Stimulated activated CD4-positive, alpha-beta T cell treated with anti-CD3 and anti-CD28 coated beads, TNF-alpha, amount 100 ng/mL, for 1 hour (primary cell): ENCODE measurements around the gene INPP5A.

Source experiments
- DNase-seq, 3 donors: peaks; one replicate each; pipeline ENCODE4 v3.0.0-alpha.2; 2020; ENCODE audit warnings: low read depth in 3 of 3, low spot score in 1 of 3

Gene INPP5A

GRCh38 chr10:132610071-132610701, 72.6 kb downstream of the INPP5A start:
- DNase-seq, result no peak

DNA sequence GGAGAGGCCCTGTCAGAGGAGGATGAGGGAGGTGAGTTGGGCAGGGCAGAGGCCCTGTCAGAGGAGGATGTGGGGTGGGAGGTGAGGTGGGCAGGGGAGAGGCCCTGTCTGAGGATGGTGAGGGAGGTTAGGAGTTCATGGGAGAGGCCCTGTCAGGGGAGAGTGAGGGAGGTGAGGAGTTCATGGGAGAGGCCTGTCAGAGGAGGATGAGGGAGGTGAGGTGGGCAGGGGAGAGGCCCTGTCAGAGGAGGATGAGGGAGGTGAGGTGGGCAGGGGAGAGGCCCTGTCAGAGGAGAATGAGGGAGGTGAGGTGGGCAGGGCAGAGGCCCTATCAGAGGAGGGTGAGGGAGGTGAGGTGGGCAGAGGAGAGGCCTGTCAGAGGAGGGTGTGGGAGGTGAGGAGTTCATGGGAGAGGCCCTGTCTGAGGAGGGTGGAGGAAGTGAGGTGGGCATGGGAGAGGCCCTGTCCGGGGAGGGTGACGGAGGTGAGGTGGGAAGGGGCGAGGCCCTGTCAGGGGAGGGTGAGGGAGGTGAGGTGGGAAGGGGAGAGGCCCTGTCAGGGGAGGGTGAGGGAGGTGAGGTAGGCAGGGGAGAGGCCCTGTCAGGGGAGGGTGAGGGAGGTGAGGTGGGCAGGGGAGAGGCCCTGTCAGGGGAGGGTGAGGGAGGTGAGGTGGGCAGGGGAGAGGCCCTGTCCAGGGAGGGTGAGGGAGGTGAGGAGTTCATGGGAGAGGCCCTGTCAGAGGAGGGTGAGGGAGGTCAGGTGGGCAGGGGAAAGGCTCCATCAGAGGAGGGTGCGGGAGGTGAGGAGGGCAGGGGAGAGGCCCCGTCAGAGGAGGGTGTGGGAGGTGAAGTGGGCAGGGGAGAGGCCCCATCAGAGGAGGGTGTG, 73.7 kb downstream of the INPP5A start:
- DNase-seq, result no peak

DNA sequence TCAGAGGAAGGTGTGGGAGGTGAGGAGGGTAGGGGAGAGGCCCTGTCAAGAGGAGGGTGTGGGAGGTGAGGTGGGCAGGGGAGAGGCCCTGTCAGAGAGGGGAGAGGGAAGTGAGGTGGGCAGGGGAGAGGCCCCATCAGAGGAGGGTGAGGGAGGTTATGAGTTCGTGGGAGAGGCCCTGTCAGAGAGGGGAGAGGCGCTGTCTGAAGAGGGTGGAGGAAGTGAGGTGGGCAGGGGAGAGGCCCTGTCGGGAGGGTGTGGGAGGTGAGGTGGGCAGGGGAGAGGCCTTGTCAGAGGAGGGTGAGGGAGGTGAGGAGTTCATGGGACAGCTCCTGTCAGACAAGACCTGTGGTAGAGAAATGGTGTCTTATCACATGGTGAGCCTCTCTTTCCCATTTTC, 74.4 kb downstream of the INPP5A start:
- DNase-seq, result no peak

DNA sequence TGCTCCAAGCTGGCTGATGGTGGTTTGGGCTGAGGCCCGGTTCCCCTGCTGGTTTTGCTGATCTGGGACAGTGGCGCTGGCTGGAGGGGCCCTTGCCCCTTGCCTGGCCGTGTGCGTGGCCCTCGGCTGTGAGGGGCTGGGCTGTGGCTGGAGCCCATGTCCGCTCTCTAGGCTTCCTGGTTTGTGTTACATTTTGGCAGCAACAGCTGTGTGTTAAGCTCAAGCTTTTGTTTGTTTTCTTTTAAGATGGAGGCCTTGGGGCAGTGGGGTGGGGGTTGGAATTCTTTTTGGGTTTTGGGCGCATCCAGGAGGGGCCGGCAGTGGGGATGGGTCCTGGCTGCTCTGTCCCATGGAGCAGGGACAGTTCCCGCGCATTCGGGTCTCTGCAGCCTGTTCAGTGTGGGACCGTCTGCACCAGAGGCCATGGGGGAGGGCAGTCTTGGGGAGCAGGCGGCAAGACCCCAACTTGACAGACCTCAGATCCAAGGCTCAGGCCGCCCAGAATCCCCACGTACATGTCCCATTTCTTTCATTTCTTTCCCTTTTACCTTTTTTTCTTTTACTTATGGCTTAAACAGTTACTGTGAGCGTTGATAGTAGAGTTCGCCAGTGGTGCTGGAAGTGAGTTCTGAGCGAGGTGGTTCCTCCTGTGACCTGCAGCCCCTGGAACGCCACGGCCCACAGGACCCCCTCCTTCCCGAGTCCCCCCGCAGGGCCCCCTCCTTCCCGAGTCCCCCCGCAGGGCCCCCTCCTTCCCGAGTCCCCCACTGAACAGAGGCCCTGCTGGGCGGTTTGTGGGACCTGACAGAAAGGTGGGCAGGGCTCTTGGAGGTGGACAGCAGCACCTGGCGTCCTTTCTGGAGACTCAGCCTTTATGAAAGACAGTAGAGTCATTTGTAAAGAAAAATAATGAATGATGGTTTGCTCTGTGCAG, 75.3 kb downstream of the INPP5A start:
- no peak for DNase-seq

GRCh38 chr10:132613566-132614348, 76.2 kb downstream of the INPP5A start:
- DNase-seq, result no peak

DNA sequence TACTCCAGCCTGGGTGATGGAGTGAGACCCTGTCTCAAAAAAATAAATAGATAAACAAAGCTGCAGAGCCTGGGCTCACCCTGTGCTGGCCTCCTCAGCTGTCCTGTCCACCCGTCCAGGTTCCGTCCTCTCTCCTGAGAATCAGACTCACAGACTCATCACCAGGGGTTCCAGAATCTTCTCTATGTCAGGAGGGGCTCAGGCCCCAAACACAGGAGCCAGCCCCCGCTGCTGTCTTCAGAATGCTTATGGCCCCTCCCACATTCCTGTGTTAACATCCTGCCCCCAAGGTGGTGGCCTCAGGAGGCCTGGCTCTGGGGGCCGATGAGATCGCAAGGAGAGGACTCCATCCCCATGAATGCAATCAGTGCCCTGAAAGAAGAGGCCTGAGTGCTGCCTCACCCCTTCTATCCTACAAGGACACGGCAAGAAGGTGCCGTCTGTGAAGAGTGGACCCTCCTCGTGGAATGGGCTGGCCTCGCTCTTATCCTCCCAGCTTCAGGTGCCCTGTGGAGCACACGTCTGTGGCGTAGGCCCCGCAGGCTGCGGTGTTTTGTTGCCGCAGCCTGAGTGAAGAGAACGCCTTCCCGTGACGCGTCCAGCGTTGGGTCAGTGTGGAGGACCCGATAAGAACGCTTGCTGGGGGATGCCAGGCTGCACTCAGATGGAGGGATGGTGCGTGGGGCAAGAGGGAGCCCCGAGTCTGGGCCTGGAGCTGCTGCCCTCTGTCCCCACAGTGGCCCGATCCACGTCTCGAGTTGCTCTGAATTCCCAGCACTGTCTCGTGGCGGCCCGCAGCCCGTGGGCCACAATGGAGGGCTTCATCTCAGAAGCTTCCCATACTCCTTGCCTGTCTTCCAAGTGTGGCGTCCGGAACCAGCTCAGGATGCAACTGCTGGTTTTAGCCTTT, 77.1 kb downstream of the INPP5A start:
- no peak for DNase-seq

DNA sequence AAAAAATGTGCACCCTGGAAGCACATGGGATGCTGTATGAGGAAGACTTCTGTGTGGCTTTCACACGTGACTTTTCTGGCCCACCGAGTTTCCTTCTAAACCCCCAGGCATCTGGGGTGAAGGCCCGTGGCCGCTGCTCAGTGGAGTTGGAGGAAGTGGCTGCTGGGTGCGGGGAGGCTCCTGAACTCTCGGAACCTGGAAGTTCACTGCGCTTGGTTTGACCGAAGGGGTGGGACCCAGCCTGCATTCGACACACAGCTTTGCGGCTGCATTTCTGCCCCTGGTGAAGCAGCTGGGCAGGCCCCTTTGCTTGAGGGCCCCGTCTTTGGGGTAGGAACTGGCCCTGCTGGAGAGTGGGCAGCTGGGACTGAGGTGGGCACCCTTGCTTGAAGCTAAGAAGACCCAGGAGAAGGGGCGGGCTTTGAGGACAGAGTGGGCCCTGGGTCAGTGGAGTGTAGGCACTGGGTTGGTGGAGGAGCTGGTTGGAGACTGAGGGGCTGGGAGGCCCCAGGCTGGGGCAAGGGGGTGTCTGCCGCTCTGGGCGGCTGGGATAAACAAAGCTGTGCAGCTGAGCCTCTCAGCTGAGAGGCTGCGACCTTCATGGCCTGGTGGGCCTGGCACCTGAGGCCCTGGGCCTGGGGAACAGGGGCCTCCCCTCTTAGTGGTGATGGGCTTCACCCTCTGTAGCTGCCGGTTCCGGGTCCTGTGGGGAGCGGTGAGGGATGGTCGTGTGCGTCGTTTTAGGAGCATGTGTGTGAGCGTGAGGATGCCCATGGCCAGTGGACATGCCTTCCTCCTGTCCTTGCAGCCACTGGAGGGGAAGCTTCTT, 78.0 kb downstream of the INPP5A start:
- no peak for DNase-seq

GRCh38 chr10:132616170-132616995, 78.8 kb downstream of the INPP5A start:
- DNase-seq, result no peak

- no peak for DNase-seq
Measured at GRCh38 chr10:132616996-132617736, 79.6 kb downstream of the INPP5A start.

DNA sequence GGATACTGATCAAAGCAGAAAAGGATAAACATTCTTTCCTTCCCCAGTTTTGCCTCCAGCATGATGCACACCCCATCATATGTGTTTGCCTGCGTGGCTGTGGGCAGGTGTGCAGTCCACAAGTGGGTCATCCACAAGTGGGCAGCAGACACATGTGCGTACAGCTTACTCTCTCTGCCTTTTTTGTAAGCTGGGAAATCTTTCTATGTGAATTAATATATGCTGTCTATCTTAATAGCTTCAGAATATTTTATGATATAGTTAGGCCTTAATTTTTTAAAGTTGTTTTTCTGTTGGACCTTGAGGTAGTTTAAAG, 80.1 kb downstream of the INPP5A start:
- no peak for DNase-seq

- no peak for DNase-seq
Measured at GRCh38 chr10:132618158-132618919, 80.8 kb downstream of the INPP5A start.

GRCh38 chr10:132619927-132620326, 82.3 kb downstream of the INPP5A start:
- no peak for DNase-seq

DNA sequence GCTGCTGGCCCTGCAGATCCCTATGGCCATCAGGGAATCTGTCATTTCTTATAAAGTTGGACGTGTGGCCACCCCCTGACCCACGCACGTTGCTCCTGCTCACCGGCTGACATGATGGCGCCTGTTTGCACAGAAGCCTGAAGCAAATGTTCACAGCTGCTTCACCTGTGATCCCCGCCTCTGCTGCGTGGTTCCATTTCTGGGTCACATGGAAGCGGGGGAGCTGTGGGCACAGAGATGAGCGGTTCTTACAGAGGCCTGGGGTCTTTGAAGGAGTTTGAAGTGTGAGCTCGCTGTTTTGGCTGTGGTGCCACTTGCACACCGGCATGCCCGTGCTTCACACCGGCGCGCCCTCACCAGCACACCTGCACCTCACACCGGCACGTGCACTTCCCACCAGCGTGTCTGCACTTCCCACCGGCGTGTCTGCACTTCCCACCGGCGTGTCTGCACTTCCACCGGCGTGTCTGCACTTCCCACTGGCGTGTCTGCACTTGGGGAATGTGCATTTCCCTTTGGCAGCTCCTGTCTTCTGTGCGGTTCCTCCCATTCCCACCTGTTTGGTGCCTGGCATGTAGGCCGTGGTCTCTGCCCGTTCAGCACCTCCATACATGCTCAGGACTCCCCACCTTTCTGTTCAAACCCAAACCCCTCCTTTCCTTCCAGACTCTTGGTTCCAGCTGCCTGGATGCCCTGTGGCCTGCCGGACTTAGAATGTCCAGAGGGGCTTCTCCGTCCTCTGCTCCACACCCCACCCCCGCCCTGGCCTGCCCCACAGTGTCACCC, 86.7 kb downstream of the INPP5A start:
- no peak for DNase-seq

GRCh38 chr10:132624847-132625471, 87.4 kb downstream of the INPP5A start:
- no peak for DNase-seq

GRCh38 chr10:132626019-132626760, 88.6 kb downstream of the INPP5A start:
- no peak for DNase-seq
